Muscle layer of duodenum (tissue), 2 donors: ENCODE data around the gene LRRC75B.
"Not testable (repeated sequence)": the region's sequence is repeated elsewhere in the genome, so short reads cannot be mapped to it uniquely, and the experiment has no call there.

Source experiments
- H3K27ac ChIP-seq: one replicate; pipeline ENCODE4 v1.7.0; 2013; ENCODE audit warnings: mild to moderate bottlenecking, low read length
- H3K27me3 ChIP-seq: one replicate; pipeline ENCODE4 v1.7.0; 2013; ENCODE audit warnings: low read depth, mild to moderate bottlenecking, control low read depth, low read length
- H3K36me3 ChIP-seq, 2 donors: one replicate each; pipeline ENCODE4 v1.7.0; 2013; ENCODE audit warnings: low read length in 2 of 2, control low read depth in 1 of 2, mild to moderate bottlenecking in 1 of 2; ENCODE audit not compliant: insufficient read depth in 2 of 2, control insufficient read depth in 1 of 2
- H3K4me1 ChIP-seq, 2 donors: one replicate each; pipeline ENCODE4 v1.7.0; 2013; ENCODE audit warnings: low read length in 2 of 2, mild to moderate bottlenecking in 2 of 2, control low read depth in 1 of 2, moderate library complexity in 1 of 2; ENCODE audit not compliant: insufficient read depth in 2 of 2, control insufficient read depth in 1 of 2
- H3K4me3 ChIP-seq, 2 donors: one replicate each; pipeline ENCODE4 v1.7.0; 2013; ENCODE audit warnings: low read length in 2 of 2, low read depth in 1 of 2, mild to moderate bottlenecking in 1 of 2
- H3K9me3 ChIP-seq, 2 donors: one replicate each; pipeline ENCODE4 v1.7.0; 2013; ENCODE audit warnings: low read length in 2 of 2, control low read depth in 1 of 2, mild to moderate bottlenecking in 1 of 2; ENCODE audit not compliant: control insufficient read depth in 1 of 2
- donor health status: healthy.

LRRC75B gene, protein sequence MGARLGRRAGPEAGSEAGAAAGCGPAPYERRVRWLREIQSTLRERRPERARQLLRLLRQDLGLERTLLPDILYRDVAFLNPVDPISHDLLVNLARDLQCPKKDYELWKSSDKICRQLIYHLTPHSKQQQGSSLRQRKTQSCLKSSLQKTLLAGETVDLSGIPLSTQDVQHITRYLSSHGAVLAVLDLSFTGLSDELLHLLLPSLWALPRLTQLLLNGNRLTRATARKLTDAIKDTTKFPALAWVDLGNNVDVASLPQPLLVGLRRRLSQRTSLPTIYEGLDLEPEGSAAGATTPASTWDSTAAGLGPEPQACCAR

GRCh38 chr22:24592851-24593558 is at the start of gene LRRC75B:
Gene LRRC75B, minus strand, starts transcription at chr22:24593073. Its CDS starts 34 bp downstream, at chr22:24593039.
- Histone ChIP-seq H3K9me3 (no peaks in the 10 kb centered on the region), H3K27me3 (no peaks in the 10 kb centered on the region), H3K4me3 (peak within 1 kb of the TSS; percentile 56 to 77), H3K27ac (no peak within 1 kb of the TSS), H3K36me3 (peaks cover 0 to 13% of the 10 kb centered on the region in 2 donors), H3K4me1 (peaks cover 0 to 23% of the 10 kb centered on the region in 2 donors)

- not testable (repeated sequence) for H3K9me3 ChIP-seq, H3K27me3 ChIP-seq, H3K36me3 ChIP-seq, H3K4me3 ChIP-seq, H3K4me1 ChIP-seq, H3K27ac ChIP-seq
These were observed 49.4 kb upstream of the LRRC75B start for GRCh38 chr22:24642307-24642706.

DNA sequence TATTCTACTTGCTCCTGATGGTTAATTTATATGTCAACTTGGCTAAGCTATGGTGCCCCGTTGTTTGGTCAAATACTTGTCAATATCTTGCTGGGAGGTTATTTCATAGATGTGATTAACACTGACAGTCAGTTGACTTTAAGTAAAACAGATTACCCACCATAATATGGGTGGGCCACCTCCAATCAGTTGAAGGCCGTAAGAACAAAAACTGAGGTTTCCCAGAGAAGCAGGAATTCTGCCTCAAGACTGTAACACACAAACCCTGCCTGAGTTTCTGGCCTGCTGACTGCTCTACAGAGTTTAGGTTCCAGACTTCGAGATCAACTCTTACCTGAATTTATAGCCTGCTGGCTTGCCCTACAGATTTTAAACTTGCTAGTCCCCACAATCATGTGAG is 43.6 kb upstream of the LRRC75B start:
- not testable (repeated sequence) for H3K27ac ChIP-seq, H3K4me1 ChIP-seq, H3K27me3 ChIP-seq, H3K4me3 ChIP-seq, H3K9me3 ChIP-seq, H3K36me3 ChIP-seq

DNA sequence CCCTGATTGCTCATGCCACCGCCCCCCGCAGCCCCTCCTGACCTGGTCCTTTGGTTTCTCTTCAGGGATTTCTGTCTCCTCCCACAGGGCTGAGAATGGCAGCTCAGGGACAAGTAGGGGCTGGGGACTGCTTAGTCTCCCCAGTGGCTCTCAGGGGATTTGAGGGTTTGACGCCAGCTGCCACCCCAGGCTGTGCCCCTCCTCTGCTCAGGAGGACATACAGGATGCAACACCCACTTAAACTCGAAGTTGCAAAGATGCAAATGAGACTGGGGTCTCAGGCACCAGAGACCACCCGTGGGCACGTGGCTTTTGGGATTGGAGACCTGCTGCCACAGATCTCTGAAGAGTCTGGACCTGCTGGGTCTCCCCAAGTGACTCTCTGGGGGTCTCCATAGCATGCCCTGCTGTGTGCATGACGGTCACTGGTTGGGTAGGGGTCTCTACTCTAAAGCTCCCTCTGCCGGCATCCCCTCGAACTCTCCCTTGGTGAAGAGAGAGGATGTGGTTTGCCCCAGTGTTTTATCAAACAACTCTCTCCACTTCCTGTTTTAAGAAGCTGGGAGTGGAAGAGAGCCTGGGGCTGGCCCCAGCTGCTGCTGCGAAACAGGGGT is 42.0 kb upstream of the LRRC75B start:
- H3K4me3 ChIP-seq, H3K36me3 ChIP-seq, H3K27me3 ChIP-seq, H3K27ac ChIP-seq, H3K4me1 ChIP-seq, H3K9me3 ChIP-seq: not testable (repeated sequence)

DNA sequence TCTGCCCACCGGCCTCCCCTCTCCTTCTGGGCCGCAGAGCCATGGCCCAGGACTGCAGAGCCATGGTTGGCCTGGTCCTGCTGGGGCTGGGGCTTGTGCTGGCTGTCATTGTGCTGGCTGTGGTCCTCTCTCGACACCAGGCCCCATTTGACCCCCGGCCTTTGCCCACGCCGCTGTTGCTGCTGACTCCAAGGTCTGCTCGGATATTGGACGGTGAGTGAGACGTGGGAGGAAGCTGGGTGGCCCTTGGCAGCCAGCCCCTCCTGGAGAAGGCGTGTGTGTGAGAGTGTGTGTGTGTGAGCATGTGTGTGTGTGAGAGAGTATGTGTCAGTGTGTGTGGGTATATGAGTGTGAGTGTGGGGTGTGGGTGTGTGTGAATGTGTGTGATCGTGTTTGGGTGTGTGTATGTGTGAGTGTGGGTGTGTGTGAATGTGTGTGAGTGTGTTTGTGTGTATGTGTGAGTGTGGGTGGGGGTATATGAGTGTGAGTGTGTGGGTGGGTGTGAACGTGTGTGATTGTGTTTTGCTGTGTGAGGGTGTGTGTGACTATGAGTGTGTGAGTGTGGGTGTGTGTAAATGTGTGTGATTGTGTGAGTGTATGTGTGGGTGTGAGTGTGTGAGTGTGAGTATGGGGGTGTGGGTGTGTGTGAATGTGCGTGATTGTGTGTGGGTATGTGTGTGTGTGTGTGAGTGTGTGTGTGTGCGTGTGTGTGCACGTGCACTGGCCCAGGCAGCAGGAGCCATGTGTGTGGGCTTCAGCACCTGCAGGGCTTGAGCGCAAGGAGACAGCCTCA is 40.6 kb upstream of the LRRC75B start:
- H3K36me3 ChIP-seq, H3K27me3 ChIP-seq, H3K27ac ChIP-seq, H3K9me3 ChIP-seq, H3K4me3 ChIP-seq, H3K4me1 ChIP-seq: not testable (repeated sequence)

DNA sequence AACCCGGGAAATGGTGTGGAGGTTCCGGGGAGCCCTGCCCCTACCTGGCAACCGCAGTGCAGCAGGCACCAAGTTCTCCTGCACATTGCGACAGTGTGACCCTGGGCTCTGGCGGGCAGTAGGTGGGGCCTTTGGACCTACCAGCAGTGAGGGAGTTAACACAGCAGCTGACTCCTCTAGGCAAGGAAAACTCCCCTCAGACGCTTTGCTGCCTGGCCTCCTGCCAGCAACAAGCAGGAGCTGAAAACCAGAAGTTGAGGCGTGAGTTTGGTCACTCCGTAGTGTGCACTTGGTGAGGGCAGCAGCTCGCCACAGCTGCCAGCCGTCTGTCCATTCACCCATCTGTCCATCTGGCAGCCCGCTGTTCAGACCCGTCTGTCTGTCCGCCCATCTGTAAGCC is 39.8 kb upstream of the LRRC75B start:
- H3K9me3 ChIP-seq, H3K4me1 ChIP-seq, H3K27ac ChIP-seq, H3K27me3 ChIP-seq, H3K36me3 ChIP-seq, H3K4me3 ChIP-seq: not testable (repeated sequence)

DNA sequence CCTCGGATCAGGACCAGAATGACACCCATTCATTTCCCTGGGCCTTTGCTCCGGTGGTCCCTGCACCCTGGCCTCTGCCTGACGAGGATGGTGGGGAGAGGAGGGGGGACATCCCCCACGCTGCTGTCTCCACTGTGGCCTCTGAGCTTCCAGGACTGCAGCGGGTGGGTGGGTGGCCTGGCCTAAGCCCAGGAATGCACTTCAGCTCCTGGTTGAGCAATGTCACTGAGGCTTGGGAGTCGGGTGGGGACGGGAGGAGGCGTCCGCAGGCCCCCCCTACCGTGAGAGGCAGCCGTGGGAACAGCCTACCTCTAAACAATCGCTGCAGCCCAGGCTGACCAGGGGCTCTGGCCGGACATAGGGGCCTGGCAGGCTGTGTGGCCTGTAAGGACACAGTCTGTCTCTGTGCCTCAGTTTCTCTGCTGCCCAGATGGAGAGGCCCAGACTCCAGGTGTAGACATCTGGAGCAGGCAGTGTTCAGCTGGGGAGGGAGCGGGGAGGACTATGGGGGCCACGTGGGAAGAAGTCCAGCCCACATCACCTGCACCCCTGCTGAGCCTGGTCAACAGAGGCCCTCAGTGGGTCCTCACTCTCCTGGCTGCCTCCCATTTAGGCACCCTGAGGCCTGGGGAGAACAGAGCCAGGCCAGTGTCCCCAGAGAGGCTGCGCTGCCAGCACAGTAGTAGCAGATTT is 38.7 kb upstream of the LRRC75B start:
- not testable (repeated sequence) for H3K4me1 ChIP-seq, H3K9me3 ChIP-seq, H3K36me3 ChIP-seq, H3K27me3 ChIP-seq, H3K27ac ChIP-seq, H3K4me3 ChIP-seq

GRCh38 chr22:24630812-24631427 is 38.0 kb upstream of the LRRC75B start:
- not testable (repeated sequence) for H3K4me1 ChIP-seq, H3K27ac ChIP-seq, H3K4me3 ChIP-seq, H3K9me3 ChIP-seq, H3K36me3 ChIP-seq, H3K27me3 ChIP-seq

- not testable (repeated sequence) for H3K27ac ChIP-seq, H3K27me3 ChIP-seq, H3K4me1 ChIP-seq, H3K9me3 ChIP-seq, H3K4me3 ChIP-seq, H3K36me3 ChIP-seq
These were observed 36.2 kb upstream of the LRRC75B start for GRCh38 chr22:24629069-24629468.

- H3K9me3 ChIP-seq, H3K4me1 ChIP-seq, H3K4me3 ChIP-seq, H3K27ac ChIP-seq, H3K36me3 ChIP-seq, H3K27me3 ChIP-seq: not testable (repeated sequence)
These were observed 35.0 kb upstream of the LRRC75B start for GRCh38 chr22:24627911-24628310.
